CD4-positive, alpha-beta T cell treated with Interferon gamma for 1 hour (primary cell): Measurements from ENCODE around the gene CCL28.
A peak's percentile ranks its signal among the peaks of the same experiment; 100 is the strongest.
"Not testable (repeated sequence)": the region's sequence is repeated elsewhere in the genome, so short reads cannot be mapped to it uniquely, and the experiment has no call there.

Experiments used
- DNase-seq: peaks from one replicate; pipeline ENCODE4 v3.0.0-alpha.2; 2020

The CCL28 gene

DNA sequence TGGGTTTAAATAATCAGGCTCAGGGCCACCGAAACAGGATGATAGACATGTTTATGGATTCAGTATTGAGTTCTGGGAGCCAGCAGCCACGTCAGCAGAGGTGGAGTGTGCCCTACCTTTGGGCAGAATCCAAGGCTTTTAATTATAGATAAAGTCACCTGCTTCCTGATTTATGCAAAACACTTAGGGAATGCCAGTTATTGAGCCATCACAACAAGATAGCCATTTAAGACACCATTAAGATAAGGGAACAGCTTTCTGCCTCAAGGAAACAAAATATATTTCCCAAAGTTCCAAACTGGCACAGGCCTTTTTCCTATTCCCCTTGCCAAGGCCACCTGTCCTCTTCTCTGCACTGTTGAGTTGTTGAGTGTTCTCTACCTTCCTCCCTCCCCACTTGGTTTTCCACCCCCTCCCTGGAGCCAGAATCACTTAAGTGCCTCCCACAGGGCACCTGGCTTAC, 2.4 kb downstream of the CCL28 start:
- no peak for DNase-seq

GRCh38 chr5:43402524-43403066, 9.6 kb downstream of the CCL28 start:
- not testable (repeated sequence) for DNase-seq

- DNase-seq, result no peak
Measured at GRCh38 chr5:43401827-43402226, 10.4 kb downstream of the CCL28 start.

GRCh38 chr5:43400082-43400481, 12.1 kb downstream of the CCL28 start:
- no peak for DNase-seq

DNA sequence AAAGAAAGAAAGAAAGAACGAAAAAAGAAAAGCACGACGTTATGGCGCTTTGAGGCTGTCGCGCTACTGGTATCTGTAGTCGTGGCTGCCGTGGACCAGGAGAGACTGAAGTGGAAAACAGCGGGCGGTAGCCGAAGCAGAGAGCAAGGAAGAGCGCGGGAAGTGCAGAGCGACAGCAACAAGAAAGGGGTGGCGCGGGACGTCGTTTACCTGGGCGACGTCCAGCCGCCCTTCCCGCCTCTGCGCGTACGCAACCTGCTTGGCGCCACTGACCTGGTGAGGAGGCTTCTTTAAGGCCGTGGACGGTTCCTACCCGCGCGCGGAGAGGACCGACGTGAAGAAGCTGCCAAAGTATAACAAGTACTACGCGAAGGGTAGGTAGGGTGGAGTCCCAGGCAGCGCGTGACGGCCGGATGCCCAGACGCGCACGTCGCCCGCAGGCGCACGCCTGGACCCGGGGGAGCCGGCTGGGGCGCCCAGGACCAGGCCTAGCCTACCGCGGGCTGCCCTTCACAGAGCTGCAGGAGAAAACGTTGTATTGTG, 15.4 kb downstream of the CCL28 start:
- peak; percentile 61 for DNase-seq

DNA sequence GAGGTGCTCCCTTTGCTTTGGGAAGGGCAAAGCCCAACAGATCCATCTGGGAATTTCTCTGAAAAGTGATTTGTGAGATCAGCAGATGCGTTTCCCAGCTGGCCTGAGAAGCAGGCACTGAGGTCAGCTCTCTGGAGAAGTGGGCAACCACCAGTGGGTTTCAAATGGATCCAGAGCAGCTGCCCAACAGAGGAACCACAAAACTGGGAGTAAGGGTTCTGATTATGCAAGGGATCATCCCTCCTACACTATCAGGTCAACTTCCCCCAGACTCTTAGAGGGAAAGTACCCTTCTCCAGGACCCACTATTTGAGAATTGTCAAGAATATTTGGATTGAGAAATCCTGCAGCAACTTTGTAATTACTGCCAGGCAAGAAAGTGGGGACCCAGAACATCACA, 21.7 kb downstream of the CCL28 start:
- no peak for DNase-seq

DNA sequence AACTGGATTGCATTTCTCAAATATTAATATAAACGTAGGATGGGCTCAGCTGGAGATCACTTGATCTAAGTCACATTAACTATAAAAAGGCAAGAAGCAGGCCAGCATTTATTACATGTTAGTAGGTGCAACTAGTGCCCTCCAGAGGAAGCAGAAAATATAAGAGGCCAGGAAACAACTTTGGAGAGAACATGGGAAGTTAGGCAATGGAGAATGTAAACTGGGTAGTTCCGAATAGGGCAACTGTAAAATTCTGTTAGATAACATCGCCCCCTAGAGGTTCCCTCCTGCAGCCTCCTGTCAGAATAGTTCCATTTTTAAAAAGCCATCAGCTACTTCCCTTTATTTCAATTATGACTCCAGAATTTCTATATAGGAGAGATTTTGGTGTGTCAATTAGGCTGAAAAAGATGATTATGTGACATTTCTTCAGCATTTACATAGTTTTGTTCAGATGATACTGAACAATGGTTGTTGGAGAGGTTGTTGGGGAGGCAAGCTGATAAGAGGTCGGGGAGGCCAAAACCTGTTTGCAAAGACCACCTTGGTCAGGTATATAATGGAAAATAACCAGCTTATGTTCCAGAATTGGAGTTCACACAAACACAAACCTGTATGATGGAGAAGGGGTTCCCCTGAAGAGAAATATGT, 22.4 kb downstream of the CCL28 start:
- DNase-seq, result peak; percentile 35

DNA sequence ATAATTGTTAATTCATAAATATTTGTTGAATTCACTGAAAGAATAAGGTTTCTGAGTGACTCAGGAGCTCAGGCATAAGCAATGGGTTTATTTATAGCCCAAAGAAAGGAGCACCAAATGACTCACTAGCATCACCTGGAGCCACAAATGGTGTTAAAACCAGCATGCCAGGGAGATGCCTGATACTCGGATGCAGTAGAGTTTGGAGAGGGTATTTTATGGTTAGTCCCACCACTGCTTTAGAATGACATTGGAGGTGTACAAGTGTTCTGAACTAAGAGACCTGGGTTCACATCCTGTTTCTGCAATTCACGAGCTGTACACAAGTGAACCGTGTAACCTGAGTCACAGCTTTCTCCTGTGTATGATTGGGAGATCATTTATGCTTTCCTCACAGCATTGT, 25.2 kb downstream of the CCL28 start:
- DNase-seq, result no peak

- DNase-seq, result no peak
Measured at GRCh38 chr5:43376496-43377140, 35.6 kb downstream of the CCL28 start.

GRCh38 chr5:43371821-43372220, 40.4 kb downstream of the CCL28 start:
- no peak for DNase-seq

- no peak for DNase-seq
Measured at GRCh38 chr5:43370352-43370751, 41.8 kb downstream of the CCL28 start.

GRCh38 chr5:43369651-43370050, 42.5 kb downstream of the CCL28 start:
- no peak for DNase-seq

DNA sequence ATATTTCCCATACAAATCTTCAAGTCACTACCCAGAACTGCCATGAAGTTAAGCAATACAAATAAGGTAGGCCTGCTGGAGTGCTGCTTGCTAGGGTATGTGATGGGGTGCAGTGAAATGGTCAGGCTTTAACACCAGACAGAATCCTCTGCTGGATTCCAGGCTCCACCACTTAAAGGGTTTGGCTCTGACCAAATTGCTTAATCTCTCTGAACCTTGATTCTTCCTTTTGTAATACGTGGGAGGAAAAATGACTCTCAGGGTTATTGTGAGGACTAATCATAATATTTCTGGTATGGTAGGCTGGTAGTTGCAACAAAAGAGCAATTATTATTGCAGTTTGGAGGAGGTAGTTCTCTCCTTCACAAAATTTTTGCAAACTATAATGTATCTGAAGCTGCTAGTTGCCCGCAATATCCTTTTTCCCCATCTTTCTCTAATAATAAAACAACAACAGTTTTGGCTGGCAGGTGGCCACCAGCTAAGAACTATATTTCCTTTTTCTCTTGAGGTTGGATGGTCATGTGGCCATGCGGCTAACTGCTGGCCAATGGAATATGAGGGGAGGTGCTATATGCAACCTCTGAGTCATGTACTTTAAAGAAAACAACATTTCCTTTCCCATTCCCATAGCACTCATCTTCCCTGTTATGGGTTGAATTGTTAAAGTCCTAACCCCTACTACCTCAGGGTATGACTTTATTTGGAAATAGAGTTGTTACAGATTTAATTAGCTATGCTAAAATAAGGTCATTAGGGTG, 44.1 kb downstream of the CCL28 start:
- no peak for DNase-seq

GRCh38 chr5:43367453-43367852, 44.7 kb downstream of the CCL28 start:
- DNase-seq, result no peak

- DNase-seq, result not testable (repeated sequence)
Measured at GRCh38 chr5:43366680-43367246, 45.4 kb downstream of the CCL28 start.

DNA sequence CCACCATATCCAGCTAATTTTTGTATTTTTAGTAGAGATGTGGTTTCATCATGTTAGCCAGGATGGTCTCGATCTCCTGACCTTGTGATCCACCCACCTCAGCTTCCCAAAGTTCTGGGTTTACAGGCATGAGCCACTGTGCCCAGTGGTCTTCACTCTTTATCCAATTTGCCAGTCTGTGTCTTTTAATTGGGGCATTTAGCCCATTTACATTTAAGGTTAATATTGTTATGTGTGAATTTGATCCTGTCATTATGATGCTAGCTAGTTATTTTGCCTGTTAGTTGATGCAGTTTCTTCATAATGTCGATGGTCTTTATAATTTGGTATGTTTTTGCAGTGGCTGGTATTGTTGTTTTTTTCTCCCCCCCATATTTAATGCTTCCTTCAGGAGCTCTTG, 47.0 kb downstream of the CCL28 start:
- not testable (repeated sequence) for DNase-seq

DNA sequence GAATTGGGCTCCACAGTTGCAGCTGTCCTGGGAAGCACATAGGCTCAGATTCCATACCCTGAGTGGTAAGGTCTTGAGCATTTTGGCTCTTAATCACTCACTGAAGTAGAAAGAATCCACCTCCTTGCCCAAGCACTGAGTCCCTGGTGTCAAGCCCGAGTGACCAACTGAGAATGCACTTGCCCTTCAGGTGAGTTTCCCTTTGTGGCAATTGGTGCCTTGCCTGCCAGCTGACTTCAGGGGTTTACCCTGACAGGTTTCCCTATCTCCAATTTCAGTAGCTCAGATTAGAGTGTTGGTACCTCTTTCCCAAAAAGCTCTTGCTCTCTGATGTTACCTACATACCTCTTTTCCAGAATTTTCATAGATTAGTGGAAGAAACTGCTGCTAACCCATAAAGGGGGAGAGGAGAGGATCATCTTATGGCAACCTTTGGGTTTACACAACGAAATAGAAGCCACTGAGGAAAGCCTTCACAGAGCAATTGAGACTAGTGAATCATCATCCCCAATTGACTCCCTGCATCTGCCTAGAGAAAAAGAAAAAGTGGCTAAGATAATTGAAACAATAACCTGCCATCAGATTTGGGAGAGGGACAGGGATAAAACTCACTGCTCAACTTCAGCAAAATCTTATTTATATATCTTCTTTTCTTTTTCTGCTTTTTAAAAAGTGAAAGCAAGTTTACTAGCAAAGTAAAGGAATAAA, 48.6 kb downstream of the CCL28 start:
- no peak for DNase-seq

GRCh38 chr5:43362725-43363435, 49.3 kb downstream of the CCL28 start:
- no peak for DNase-seq

DNA sequence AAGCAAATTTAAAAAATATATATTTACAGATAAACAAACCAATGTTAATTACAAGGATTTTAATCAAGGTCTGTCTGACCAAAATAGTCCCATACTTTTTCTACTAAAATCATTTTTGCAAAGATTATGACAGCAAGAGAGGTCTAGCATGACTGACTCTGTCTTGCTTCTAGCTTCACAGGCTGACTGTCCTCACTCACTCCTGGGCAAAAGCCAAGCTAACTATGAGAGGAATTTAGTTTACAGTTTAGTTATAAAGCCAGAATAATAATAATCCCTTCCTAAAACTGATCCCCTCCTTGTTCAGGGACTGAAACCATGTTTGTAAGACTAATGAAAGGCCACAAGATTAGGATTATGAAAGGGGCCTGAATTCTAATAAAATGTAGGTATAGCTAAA, 53.5 kb downstream of the CCL28 start:
- DNase-seq, result no peak

DNA sequence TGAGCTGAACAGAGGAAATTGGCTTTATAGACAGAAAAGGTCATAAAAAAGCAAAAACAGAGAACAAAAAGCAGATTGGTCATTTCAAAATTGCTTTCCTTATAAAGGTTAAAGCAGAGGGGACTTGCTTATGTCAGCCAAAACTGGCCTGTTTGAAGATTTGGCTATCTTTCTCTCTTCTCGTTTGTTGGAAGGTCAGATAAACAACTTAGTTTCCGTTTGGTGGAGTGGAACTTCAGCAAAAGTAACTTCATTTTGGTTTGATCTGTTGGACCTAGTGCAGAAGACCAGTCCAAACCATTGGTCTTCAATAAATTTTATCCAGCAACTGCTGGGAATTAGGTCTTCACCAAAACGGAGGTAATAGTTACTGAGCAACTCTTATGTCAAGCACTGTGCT, 53.9 kb downstream of the CCL28 start:
- no peak for DNase-seq

- no peak for DNase-seq
Measured at GRCh38 chr5:43357878-43358281, 54.3 kb downstream of the CCL28 start.

- no peak for DNase-seq
Measured at GRCh38 chr5:43357067-43357466, 55.1 kb downstream of the CCL28 start.
